Measurements from ENCODE around the gene GABPA.
"Not testable (repeated sequence)": the region's sequence is repeated elsewhere in the genome, so short reads cannot be mapped to it uniquely, and the experiment has no call there.

GABPA gene

DNA sequence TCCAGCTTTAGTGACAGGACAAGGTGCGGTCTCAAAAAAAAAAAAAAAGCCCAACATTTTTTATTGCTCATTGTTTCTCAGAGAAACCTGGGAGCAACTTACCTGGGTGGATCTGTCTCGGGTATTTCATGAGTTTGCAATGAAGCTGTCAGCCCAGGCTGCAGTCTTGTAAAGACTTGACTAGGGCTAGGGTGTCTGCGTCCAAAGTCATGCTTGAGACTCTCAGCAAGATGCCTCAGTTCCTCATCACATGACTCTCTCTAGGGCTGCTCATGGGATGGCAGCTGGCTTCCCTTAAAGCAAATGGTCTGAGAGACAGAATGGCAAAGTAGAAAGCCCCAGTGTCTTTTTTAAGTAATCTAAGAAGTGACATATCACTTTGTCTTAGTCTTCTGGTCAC, 8.1 kb downstream of the GABPA start:
- DNase-seq: no peak

DNA sequence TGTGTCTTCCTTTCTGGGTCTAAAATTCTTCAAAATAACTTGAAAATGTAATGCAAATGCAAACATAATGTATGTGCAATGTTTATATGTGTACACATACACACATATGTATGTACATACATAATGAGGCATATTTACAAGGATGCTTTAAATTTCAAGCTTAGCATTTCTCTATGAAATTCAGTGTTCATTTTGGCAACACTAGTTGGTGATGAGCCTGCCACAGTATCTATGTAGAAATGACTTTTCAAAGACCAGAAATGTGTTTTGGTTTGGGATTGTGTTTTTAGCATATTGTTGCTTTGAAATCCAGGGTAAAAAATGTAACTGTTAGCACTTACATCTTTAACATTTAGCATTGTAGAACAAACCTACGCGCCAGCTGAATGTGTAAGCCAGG, 10.1 kb downstream of the GABPA start:
- no peak for DNase-seq

- DNase-seq: no peak
Observed at GRCh38 chr21:25750085-25750484, 15.3 kb downstream of the GABPA start.

- DNase-seq: no peak
Observed at GRCh38 chr21:25752416-25752815, 17.6 kb downstream of the GABPA start.

GRCh38 chr21:25756190-25756932, 21.6 kb downstream of the GABPA start:
- DNase-seq: no peak

DNA sequence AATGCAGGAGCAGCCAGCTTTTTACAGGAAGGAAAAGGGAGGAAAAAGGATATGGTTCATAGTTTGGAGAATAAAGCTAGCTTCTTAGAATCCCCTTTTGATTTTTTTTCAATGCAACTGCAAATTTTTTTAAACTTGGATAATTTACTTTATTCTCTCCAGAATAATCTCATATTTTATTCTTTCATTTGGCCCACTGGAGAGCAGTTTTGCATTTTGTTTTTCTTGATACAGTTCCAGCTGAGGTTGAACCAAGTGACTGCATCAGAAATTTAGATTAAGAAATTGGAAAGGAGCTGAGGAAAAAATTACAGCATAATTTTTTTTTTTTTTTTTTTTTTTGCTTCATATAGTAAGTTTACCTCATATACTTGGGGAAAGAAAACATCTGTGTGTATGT, 22.8 kb downstream of the GABPA start:
- no peak for DNase-seq

DNA sequence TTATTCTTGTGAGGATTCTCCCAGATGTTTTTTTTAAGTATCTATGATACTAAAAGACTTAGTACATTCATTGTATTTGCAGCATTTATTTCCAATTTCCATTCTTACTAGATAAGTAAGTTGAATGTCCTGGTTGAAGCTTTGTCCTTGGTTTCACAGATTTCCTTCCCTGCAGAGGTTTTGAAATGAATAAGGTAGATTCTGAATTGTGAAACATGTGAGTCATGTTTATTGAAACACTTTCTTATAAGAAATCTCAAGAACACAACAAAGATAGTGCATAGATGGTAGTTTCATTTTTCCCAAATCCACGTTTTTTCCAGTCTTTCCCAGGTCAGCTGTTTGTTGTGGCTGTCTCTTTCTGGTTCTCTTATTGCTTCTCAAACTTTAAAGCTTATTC, 24.8 kb downstream of the GABPA start:
- DNase-seq: no peak

DNA sequence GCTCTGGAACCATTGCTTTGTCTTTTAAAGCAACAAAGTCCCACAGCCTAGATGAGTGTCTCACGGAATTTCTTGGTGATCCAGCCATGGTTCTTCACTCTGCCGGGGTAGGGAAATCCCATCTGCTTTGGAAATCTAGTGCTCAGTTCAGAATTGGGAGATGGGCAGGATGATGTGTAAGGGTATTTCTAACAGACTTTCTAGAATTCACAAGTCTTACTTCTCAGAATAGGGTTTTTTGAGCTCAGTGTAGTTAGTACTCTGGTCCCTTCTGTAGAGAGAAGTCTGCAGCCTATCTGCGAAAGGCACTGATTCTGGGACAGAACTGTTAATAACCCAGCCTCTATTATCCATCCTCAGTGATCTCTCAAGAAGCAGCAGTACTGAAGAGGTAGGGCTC, 25.3 kb downstream of the GABPA start:
- DNase-seq: no peak

DNA sequence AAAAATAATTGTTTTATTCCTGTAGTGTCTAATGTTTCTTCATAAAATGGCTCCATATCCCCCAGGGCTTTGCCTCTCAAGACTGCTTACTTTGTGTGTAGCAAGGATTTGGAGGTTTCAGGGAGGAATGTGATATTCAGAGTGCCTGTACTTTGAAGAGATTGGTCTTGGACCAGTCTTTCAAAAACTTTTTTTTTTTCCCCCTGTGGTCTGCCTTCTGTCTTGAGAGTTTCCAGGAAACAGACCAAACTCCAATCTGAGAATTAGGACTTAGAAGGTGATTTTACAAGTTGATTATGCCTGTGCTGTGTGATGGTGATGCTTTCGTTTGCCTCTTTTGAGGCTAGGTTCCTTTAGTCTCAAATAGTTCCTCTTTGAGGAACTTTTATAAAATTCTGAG, 25.9 kb downstream of the GABPA start:
- DNase-seq: no peak

DNA sequence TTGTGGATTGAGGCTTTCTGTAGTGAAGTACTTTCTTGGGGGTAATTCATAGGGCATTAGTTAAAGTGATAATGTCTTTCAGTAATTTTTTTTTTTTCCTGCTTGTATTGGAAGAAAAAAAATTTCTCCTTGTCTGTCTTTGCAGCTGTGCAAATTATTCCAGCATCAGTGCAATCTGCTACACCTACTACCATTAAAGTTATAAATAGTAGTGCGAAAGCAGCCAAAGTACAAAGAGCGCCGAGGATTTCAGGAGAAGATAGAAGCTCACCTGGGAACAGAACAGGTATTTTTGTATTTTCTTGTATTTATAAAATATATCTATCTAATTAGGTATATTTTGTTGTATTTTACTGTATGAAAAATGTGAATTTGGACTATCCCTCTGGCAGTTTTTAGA, 29.3 kb downstream of the GABPA start:
- DNase-seq: no peak

- DNase-seq: no peak
Observed at GRCh38 chr21:25767921-25768320, 33.1 kb downstream of the GABPA start.

GRCh38 chr21:25772686-25773085, 37.9 kb downstream of the GABPA start:
- no peak for DNase-seq

- no peak for DNase-seq
Observed at GRCh38 chr21:25776440-25776839, 41.7 kb downstream of the GABPA start.

- DNase-seq: not testable (repeated sequence)
Observed at GRCh38 chr21:25778126-25778875, 43.5 kb downstream of the GABPA start.

DNA sequence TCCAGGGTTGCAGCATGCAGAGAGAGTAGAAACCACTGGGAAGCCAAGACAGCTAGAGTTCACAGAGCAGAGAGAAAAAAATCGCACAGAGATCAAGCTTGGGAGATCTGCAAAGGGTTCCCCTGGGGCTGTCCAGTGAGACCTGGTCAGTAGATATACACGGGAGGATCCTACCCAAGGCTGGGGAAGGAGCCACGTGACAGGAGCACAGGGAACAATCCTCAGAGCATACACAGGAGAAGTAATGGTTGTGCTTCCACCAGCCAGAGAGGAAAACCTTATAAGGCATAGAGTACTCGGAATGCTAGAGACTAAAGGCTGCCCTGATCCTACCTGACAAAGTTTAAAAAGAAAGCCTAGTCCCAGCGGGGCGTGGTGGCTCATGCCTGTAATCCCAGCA, 53.9 kb downstream of the GABPA start:
- DNase-seq: no peak

DNA sequence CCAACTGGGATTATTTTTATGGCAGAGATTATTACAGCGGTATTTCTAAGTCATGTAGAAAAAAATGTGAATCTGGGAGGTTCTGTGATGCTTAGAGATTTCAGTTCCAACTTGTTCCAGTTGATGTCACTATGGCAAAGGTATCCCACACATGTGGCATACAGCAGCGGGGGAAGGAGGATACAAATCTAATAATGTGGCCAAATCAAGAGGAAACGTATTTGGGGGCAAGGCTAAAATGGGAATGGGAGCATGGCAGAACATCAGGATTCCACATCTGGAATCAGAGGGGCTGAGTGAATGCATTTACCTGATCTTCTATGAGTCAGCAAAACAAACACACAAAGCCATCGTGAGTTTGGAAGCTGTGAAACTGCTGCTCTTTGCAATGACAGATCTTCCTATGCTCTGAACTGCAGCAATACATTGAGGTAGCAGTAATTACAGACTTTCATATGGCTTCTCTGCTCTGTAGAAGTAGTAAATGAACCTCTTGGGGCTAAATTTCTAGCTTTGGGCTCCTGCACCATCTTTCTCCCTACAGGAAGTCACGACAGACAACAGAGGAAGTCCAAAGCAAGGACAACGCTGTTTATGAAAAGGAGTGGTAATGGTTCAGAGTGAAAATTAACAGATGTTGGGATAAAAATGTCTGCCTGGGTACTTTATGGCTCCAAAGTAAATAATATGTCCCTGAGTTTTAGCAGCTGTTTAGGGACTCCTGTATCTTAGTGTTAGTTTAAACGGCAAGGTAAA, 55.5 kb downstream of the GABPA start:
- peak; percentile 64 for DNase-seq

DNA sequence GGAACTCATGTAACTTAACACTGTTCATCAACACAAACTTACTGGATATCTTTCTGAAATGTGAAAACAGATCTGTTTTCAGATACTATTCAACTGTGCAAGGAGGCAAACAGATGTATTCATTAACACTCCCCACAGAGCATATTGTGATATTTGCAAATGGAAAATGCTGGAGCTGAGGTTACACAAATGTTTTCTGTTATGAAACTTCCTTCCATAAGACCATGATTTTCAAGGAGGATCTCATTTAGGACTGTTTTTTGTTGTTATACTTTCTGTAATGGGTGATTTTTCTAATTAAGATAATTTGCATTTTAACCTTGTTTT, 56.1 kb downstream of the GABPA start:
- DNase-seq: no peak

- peak; percentile 6 for DNase-seq
Observed at GRCh38 chr21:25791319-25791718, 56.5 kb downstream of the GABPA start.

DNA sequence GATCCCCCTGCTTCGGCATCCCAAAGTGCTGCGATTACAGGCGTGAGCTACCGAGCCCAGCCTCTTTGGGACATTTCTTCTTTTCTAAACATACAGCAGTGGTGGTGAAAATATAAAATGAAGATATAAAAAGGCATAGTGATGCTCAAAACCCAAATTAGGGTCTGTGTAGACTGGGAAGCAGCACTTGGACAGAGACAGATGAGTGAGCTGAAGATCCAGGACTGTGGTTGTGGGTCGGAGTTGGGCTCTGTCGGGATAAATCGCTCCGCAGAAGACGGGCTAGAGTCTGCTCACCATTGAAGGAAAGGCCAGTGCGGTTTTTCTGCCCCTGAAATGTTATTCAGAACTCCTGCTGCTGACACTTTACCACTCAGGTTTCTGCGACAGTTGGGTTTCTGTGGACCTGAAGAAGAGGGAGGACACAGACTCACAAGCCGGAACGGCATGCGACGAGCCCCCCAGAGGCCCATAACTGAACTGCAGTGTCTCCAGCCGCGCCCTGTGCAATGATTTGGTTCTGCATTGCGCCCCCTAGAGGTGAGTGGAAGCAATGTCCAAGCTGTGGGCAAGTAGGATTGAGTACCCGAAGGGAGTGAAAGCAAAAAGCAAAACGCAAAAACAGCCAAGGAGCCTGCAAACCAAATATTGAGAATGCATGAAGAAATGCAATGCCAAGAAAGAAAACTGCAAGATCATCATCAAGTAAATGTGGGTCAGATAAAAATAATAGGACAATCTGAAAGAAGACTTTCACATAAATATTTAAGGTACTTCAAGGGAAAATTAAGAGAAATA, 66.6 kb downstream of the GABPA start:
- DNase-seq: peak; percentile 43

- DNase-seq: no peak
Observed at GRCh38 chr21:25806060-25806459, 71.3 kb downstream of the GABPA start.

DNA sequence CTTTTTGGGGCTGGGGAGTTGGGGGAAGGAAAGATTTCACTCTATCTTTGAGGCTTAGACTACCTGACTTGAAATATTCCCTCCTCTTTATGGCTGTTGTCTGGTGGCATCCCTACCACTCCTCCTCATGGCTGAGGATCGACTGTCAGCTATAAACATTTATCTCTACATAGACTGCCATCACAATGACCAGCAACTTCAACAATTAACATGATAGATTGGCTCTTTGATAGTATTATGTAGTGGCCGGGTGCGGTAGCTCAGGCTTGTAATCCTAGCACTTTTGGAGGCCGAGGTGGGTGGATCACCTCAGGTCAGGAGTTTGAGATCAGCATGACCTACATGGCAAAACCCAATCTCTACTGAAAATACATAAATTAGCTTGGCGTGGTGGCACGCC, 72.4 kb downstream of the GABPA start:
- DNase-seq: no peak

DNA sequence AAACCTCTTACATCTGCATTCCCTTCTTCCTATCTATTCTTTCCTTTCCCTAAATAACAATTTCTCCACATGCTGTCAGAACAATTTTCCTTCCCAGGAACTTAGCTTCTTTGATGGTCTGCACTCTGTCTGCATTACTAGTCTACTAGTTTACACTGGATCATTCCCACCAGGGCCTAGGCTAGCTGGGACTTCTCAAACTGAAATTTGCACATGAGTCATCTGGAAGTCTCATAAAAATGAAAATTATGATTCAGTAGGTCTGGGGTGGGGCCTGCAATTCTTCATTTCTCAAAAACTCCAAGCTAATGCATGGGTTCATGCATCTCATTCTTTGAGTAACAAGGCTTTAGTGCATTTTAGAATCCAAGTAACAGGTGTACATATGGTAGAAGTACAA, 74.2 kb downstream of the GABPA start:
- DNase-seq: no peak

GRCh38 chr21:25811186-25811585, 76.4 kb downstream of the GABPA start:
- DNase-seq: no peak
